ENCODE data around the gene WDR7.
A peak's percentile ranks its signal among the peaks of the same experiment; 100 is the strongest.

The WDR7 gene

GRCh38 chr18:56643381-56643780, 7.8 kb upstream of the WDR7 start:
- Histone ChIP-seq H3K9ac (no peak overlapping the region), H3K4me2 (no peak overlapping the region), H3K4me3 (IDR thresholded peaks at IDR 0.05; ENCODE audit: insufficient read depth, low read depth, low read length) (no peak overlapping the region), H3K4me1 (ENCODE audit: low read depth, poor library complexity, severe bottlenecking) (peaks cover 22% of the 10 kb centered on the region), H3K79me2 (ENCODE audit: insufficient read depth, low read depth) (no peaks in the 10 kb centered on the region; the same call in 1 of the 2 replicates), H3K27ac (no peak overlapping the region), H4K20me1 (ENCODE audit: insufficient read depth) (no peaks in the 10 kb centered on the region), H2AFZ (ENCODE audit: low read depth) (no peak overlapping the region), H3K36me3 (ENCODE audit: insufficient read depth) (no peaks in the 10 kb centered on the region), H3K27me3 (ENCODE audit: insufficient read depth, low read depth) (no peaks in the 10 kb centered on the region)
- no peak for TF ChIP-seq CTCF (conservative IDR thresholded peaks at IDR 0.05; ENCODE audit: low read depth, low read length)

- TF ChIP-seq CTCF (conservative IDR thresholded peaks at IDR 0.05; ENCODE audit: low read depth, low read length): peak; percentile 89
- no peaks in the 10 kb centered on the region for H3K36me3 ChIP-seq (ENCODE audit: insufficient read depth)
- peaks cover 6% of the 10 kb centered on the region; the same call in 1 of the 2 replicates for H3K79me2 ChIP-seq (ENCODE audit: insufficient read depth, low read depth)
- H2AFZ ChIP-seq (ENCODE audit: low read depth): peak overlapping the region; percentile 25
- H3K27ac ChIP-seq: no peak overlapping the region
- no peak overlapping the region for H3K4me3 ChIP-seq (IDR thresholded peaks at IDR 0.05; ENCODE audit: insufficient read depth, low read depth, low read length)
- peak overlapping the region; percentile 17; the same call in 1 of the 2 replicates for H3K4me2 ChIP-seq
- H3K27me3 ChIP-seq (ENCODE audit: insufficient read depth, low read depth): no peaks in the 10 kb centered on the region
- H4K20me1 ChIP-seq (ENCODE audit: insufficient read depth): no peaks in the 10 kb centered on the region
- H3K9ac ChIP-seq: no peak overlapping the region
- peaks cover 17% of the 10 kb centered on the region for H3K4me1 ChIP-seq (ENCODE audit: low read depth, poor library complexity, severe bottlenecking)
Observed at GRCh38 chr18:56645415-56646016, 5.6 kb upstream of the WDR7 start.

GRCh38 chr18:56647071-56647470, 4.1 kb upstream of the WDR7 start:
- H3K27ac ChIP-seq: no peak overlapping the region
- peaks cover 14% of the 10 kb centered on the region for H3K79me2 ChIP-seq (ENCODE audit: insufficient read depth, low read depth)
- peaks cover 22% of the 10 kb centered on the region for H3K4me1 ChIP-seq (ENCODE audit: low read depth, poor library complexity, severe bottlenecking)
- no peaks in the 10 kb centered on the region for H4K20me1 ChIP-seq (ENCODE audit: insufficient read depth)
- no peak overlapping the region for H2AFZ ChIP-seq (ENCODE audit: low read depth)
- no peak for TF ChIP-seq CTCF (conservative IDR thresholded peaks at IDR 0.05; ENCODE audit: low read depth, low read length)
- no peak overlapping the region for H3K4me3 ChIP-seq (IDR thresholded peaks at IDR 0.05; ENCODE audit: insufficient read depth, low read depth, low read length)
- H3K4me2 ChIP-seq: no peak overlapping the region
- H3K27me3 ChIP-seq (ENCODE audit: insufficient read depth, low read depth): no peaks in the 10 kb centered on the region
- no peaks in the 10 kb centered on the region for H3K36me3 ChIP-seq (ENCODE audit: insufficient read depth)
- H3K9ac ChIP-seq: no peak overlapping the region

GRCh38 chr18:56647951-56648893, 2.9 kb upstream of the WDR7 start:
- Histone ChIP-seq H4K20me1 (ENCODE audit: insufficient read depth) (no peaks in the 10 kb centered on the region), H3K27ac (no peak overlapping the region), H3K79me2 (ENCODE audit: insufficient read depth, low read depth) (peaks cover 26% of the 10 kb centered on the region), H3K4me1 (ENCODE audit: low read depth, poor library complexity, severe bottlenecking) (peaks cover 31% of the 10 kb centered on the region), H3K9ac (no peak overlapping the region), H2AFZ (ENCODE audit: low read depth) (no peak overlapping the region), H3K4me3 (IDR thresholded peaks at IDR 0.05; ENCODE audit: insufficient read depth, low read depth, low read length) (no peak overlapping the region), H3K36me3 (ENCODE audit: insufficient read depth) (no peaks in the 10 kb centered on the region), H3K27me3 (ENCODE audit: insufficient read depth, low read depth) (no peaks in the 10 kb centered on the region), H3K4me2 (no peak overlapping the region)
- no peak for TF ChIP-seq CTCF (conservative IDR thresholded peaks at IDR 0.05; ENCODE audit: low read depth, low read length)
